HepG2 (cell line): Measurements from ENCODE around the gene CCDC30. TPM values are rescaled to one million over a fixed set of nuclear protein-coding genes. Genes with fewer than 3 reads are reported as not detected.

Experiments
- AKAP8 ChIP-seq: sonication (generic); formaldehyde crosslinking; IDR thresholded peaks from 2 replicates; pipeline ENCODE4 v1.5.1; 2020; ENCODE audit warnings: mild to moderate bottlenecking, missing genetic modification reagents
- BRD4 ChIP-seq: sonication (generic); formaldehyde crosslinking; IDR thresholded peaks from 2 replicates; pipeline ENCODE4 v1.4.0; 2020; ENCODE audit warnings: missing genetic modification reagents
- CBFB ChIP-seq: sonication (generic); formaldehyde crosslinking; IDR thresholded peaks from 2 replicates; pipeline ENCODE4 v1.4.0; 2020; ENCODE audit warnings: missing genetic modification reagents
- ELF3 ChIP-seq: IDR thresholded peaks from 2 replicates; pipeline ENCODE4 v1.6.1; 2016; ENCODE audit warnings: missing genetic modification reagents, missing compliant biosample characterization
- EZH2 ChIP-seq: conservative IDR thresholded peaks from 2 replicates; pipeline ENCODE4 v1.6.1; 2012; ENCODE audit warnings: mild to moderate bottlenecking, low read depth, low read length, moderate library complexity
- HIVEP1 ChIP-seq: sonication (generic); formaldehyde crosslinking; IDR thresholded peaks from 2 replicates; pipeline ENCODE4 v1.4.0; 2020; ENCODE audit warnings: mild to moderate bottlenecking, missing genetic modification reagents
- MED13 ChIP-seq: sonication (generic); formaldehyde crosslinking; IDR thresholded peaks from 2 replicates; pipeline ENCODE4 v1.5.0; 2020; ENCODE audit warnings: missing genetic modification reagents
- STAG1 ChIP-seq: sonication (generic); formaldehyde crosslinking; IDR thresholded peaks from 2 replicates; pipeline ENCODE4 v1.4.0; 2020; ENCODE audit warnings: missing genetic modification reagents
- ZFP36L1 ChIP-seq: sonication (generic); formaldehyde crosslinking; IDR thresholded peaks from 2 replicates; pipeline ENCODE4 v1.8.0; 2022; ENCODE audit warnings: mild to moderate bottlenecking, missing genetic modification reagents, moderate library complexity
- ZNF124 ChIP-seq: sonication (generic); formaldehyde crosslinking; IDR thresholded peaks from 2 replicates; pipeline ENCODE4 v1.4.0; 2020; ENCODE audit warnings: missing genetic modification reagents
- ZNF577 ChIP-seq: sonication (generic); formaldehyde crosslinking; IDR thresholded peaks from 2 replicates; pipeline ENCODE4 v1.4.0; 2020; ENCODE audit warnings: mild to moderate bottlenecking, low read depth, missing genetic modification reagents, borderline replicate concordance
- ZSCAN22 ChIP-seq: sonication (generic); formaldehyde crosslinking; IDR thresholded peaks from 2 replicates; pipeline ENCODE4 v1.4.0; 2020; ENCODE audit warnings: mild to moderate bottlenecking, missing genetic modification reagents
- polyA plus RNA-seq, 8 experiments: library from polyadenylated mRNA; depleted of rRNA in 3 of 8; stranded (reverse) in 7 of 8; unstranded in 1 of 8; fragments of >200 nt; fragmentation: Illumina TruSeq in 4 of 8; extraction: Trizol in 4 of 8; gene quantifications; 2 replicates each; pipeline versions ENCODE4 v1.2.1 to v1.2.3, GENCODE V29; 2011 to 2016; ENCODE audit warnings: low read depth in 4 of 8, missing spikeins in 1 of 8, mixed read lengths in 1 of 8; ENCODE audit not compliant: insufficient read depth in 1 of 8
- total RNA-seq, 5 experiments: library from RNA; depleted of rRNA; stranded (reverse); fragments of >200 nt; fragmentation: Illumina TruSeq; extraction: Trizol; gene quantifications; 2 replicates each; pipeline ENCODE4 v1.2.3, GENCODE V29; 2016; ENCODE audit warnings: low read depth in 1 of 5
- TF ChIP-seq, protein P1 (sequence below): sonication (generic); formaldehyde crosslinking; IDR thresholded peaks from 2 replicates; pipeline ENCODE4 v1.4.0; 2020; ENCODE audit warnings: missing genetic modification reagents, mild to moderate bottlenecking, borderline replicate concordance
- TF ChIP-seq, protein P2 (sequence below), 2 experiments: IDR thresholded peaks; 2 replicates each; pipeline ENCODE4 v1.6.1; 2011 to 2012; ENCODE audit warnings: low read length in 2 of 2, borderline replicate concordance in 1 of 2, low read depth in 1 of 2, mild to moderate bottlenecking in 1 of 2, moderate library complexity in 1 of 2
- TF ChIP-seq, protein P3 (sequence below): sonication (generic); formaldehyde crosslinking; IDR thresholded peaks from 2 replicates; pipeline ENCODE4 v1.9.0; 2022; ENCODE audit warnings: low read depth, missing genetic modification reagents
- TF ChIP-seq, protein P4 (sequence below): sonication (generic); formaldehyde crosslinking; IDR thresholded peaks from 2 replicates; pipeline ENCODE4 v1.4.0; 2020; ENCODE audit warnings: missing genetic modification reagents

CCDC30 gene
- total and polyA plus RNA-seq, 2 of the 13 experiments (the other 11 are each of a cell fraction or from before 2014, with no cell fraction given) = 0.25 to 0.77 TPM

DNA sequence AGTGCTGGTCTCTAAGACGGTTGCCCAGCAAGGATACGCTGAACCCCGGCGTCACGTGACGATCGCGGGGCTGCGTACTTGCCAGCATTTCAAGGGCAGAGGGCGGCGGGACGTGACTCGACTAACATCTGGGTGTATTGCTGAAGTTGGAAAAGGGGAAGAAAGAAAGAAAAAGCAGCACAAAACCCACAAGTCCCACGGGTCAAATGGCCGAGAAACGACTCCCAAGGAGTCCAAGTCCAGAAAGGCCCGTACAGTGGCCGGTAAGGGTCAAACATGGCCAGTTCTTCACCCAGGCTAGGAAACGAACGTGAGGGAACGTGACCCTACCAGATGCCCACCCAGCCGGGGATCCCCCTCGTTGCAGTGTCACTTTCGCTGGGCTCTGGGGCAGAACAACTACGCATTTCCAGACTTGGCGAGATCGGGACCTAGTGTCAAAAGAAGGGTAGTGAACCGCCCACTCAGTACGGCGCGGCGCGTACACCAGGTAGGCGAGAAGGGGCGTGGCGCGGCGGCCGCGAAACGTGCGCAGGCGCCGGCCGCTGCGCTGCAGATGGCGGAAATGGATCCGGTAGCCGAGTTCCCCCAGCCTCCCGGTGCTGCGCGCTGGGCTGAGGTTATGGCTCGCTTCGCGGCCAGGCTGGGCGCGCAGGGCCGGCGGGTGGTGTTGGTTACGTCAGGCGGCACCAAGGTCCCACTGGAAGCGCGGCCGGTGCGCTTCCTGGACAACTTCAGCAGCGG, 6.9 kb upstream of the CCDC30 start, which contains the start of the genes PPCS and ZMYND12 (continued):
- TF ChIP-seq STAG1 (CRISPR knock-in tag) (no peak), BRD4 (CRISPR knock-in tag) (peak; percentile 34; the same call in 1 of the 2 replicates), ELF3 (CRISPR knock-in tag) (peak; percentile 93), ZFP36L1 (peak; percentile 27; the same call in 1 of the 2 replicates), AKAP8 (CRISPR knock-in tag) (0 out of 2 replicates have a peak, but pooled peaks have one; percentile 26), CBFB (CRISPR knock-in tag) (peak; percentile 58; the same call in 1 of the 2 replicates), MED13 (0 out of 2 replicates have a peak, but pooled peaks have one; percentile 52), ZSCAN22 (CRISPR knock-in tag) (no peak), EZH2 (no peak), ZNF124 (CRISPR knock-in tag) (no peak), HIVEP1 (peak; percentile 69; the same call in 1 of the 2 replicates), ZNF577 (CRISPR knock-in tag) (peak; percentile 87; the same call in 1 of the 2 replicates)
- TF ChIP-seq, protein P1, sequence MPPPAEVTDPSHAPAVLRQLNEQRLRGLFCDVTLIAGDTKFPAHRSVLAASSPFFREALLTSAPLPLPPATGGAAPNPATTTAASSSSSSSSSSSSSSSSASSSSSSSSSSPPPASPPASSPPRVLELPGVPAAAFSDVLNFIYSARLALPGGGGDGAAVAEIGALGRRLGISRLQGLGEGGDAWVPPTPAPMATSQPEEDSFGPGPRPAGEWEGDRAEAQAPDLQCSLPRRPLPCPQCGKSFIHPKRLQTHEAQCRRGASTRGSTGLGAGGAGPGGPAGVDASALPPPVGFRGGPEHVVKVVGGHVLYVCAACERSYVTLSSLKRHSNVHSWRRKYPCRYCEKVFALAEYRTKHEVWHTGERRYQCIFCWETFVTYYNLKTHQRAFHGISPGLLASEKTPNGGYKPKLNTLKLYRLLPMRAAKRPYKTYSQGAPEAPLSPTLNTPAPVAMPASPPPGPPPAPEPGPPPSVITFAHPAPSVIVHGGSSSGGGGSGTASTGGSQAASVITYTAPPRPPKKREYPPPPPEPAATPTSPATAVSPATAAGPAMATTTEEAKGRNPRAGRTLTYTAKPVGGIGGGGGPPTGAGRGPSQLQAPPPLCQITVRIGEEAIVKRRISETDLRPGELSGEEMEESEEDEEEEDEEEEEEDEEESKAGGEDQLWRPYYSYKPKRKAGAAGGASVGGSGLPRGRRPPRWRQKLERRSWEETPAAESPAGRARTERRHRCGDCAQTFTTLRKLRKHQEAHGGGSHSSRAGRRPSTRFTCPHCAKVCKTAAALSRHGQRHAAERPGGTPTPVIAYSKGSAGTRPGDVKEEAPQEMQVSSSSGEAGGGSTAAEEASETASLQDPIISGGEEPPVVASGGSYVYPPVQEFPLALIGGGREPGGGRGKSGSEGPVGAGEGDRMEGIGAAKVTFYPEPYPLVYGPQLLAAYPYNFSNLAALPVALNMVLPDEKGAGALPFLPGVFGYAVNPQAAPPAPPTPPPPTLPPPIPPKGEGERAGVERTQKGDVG (CRISPR knock-in tag) = peak; percentile 86; the same call in 1 of the 2 replicates
- TF ChIP-seq, protein P2, sequence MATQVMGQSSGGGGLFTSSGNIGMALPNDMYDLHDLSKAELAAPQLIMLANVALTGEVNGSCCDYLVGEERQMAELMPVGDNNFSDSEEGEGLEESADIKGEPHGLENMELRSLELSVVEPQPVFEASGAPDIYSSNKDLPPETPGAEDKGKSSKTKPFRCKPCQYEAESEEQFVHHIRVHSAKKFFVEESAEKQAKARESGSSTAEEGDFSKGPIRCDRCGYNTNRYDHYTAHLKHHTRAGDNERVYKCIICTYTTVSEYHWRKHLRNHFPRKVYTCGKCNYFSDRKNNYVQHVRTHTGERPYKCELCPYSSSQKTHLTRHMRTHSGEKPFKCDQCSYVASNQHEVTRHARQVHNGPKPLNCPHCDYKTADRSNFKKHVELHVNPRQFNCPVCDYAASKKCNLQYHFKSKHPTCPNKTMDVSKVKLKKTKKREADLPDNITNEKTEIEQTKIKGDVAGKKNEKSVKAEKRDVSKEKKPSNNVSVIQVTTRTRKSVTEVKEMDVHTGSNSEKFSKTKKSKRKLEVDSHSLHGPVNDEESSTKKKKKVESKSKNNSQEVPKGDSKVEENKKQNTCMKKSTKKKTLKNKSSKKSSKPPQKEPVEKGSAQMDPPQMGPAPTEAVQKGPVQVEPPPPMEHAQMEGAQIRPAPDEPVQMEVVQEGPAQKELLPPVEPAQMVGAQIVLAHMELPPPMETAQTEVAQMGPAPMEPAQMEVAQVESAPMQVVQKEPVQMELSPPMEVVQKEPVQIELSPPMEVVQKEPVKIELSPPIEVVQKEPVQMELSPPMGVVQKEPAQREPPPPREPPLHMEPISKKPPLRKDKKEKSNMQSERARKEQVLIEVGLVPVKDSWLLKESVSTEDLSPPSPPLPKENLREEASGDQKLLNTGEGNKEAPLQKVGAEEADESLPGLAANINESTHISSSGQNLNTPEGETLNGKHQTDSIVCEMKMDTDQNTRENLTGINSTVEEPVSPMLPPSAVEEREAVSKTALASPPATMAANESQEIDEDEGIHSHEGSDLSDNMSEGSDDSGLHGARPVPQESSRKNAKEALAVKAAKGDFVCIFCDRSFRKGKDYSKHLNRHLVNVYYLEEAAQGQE (IDR thresholded peaks at IDR 0.05; ENCODE audit: borderline replicate concordance in 1 of 2, low read depth in 1 of 2, low read length in 2 of 2) = peak in 1 of 2 experiments; percentile 6; a peak in 1 of 4 replicates
- TF ChIP-seq, protein P3, sequence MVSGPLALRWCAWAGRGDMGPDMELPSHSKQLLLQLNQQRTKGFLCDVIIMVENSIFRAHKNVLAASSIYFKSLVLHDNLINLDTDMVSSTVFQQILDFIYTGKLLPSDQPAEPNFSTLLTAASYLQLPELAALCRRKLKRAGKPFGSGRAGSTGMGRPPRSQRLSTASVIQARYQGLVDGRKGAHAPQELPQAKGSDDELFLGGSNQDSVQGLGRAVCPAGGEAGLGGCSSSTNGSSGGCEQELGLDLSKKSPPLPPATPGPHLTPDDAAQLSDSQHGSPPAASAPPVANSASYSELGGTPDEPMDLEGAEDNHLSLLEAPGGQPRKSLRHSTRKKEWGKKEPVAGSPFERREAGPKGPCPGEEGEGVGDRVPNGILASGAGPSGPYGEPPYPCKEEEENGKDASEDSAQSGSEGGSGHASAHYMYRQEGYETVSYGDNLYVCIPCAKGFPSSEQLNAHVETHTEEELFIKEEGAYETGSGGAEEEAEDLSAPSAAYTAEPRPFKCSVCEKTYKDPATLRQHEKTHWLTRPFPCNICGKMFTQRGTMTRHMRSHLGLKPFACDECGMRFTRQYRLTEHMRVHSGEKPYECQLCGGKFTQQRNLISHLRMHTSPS (CRISPR knock-in tag) = no peak; the same call in 1 of the 2 replicates
- TF ChIP-seq, protein P4, sequence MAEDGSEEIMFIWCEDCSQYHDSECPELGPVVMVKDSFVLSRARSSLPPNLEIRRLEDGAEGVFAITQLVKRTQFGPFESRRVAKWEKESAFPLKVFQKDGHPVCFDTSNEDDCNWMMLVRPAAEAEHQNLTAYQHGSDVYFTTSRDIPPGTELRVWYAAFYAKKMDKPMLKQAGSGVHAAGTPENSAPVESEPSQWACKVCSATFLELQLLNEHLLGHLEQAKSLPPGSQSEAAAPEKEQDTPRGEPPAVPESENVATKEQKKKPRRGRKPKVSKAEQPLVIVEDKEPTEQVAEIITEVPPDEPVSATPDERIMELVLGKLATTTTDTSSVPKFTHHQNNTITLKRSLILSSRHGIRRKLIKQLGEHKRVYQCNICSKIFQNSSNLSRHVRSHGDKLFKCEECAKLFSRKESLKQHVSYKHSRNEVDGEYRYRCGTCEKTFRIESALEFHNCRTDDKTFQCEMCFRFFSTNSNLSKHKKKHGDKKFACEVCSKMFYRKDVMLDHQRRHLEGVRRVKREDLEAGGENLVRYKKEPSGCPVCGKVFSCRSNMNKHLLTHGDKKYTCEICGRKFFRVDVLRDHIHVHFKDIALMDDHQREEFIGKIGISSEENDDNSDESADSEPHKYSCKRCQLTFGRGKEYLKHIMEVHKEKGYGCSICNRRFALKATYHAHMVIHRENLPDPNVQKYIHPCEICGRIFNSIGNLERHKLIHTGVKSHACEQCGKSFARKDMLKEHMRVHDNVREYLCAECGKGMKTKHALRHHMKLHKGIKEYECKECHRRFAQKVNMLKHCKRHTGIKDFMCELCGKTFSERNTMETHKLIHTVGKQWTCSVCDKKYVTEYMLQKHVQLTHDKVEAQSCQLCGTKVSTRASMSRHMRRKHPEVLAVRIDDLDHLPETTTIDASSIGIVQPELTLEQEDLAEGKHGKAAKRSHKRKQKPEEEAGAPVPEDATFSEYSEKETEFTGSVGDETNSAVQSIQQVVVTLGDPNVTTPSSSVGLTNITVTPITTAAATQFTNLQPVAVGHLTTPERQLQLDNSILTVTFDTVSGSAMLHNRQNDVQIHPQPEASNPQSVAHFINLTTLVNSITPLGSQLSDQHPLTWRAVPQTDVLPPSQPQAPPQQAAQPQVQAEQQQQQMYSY = no peak; the same call in 1 of the 2 replicates
